ENCODE results near the gene WDR6.

The WDR6 gene

DNA sequence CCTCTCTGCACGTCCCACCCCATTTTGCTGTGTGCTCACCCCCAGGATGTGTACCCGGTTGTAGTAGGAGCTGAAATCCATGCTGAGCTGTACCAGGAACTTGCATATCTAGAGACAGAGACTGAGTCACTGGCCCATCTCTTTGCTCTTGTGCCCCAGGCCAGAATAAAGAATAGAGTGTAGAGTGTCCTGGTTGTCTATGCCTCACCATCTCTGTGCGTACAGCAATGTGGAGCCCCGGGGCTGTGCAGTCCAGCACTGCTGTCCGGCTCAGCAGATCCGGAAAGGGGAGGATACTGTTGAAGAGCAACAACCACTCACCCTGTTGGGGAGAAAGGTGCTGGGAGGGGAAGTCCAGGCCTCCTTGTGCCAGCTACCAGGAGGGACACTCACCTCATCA, 8.6 kb downstream of the WDR6 start:
- DNase-seq (ENCODE audit: low read depth in 3 of 3): no peak

DNA sequence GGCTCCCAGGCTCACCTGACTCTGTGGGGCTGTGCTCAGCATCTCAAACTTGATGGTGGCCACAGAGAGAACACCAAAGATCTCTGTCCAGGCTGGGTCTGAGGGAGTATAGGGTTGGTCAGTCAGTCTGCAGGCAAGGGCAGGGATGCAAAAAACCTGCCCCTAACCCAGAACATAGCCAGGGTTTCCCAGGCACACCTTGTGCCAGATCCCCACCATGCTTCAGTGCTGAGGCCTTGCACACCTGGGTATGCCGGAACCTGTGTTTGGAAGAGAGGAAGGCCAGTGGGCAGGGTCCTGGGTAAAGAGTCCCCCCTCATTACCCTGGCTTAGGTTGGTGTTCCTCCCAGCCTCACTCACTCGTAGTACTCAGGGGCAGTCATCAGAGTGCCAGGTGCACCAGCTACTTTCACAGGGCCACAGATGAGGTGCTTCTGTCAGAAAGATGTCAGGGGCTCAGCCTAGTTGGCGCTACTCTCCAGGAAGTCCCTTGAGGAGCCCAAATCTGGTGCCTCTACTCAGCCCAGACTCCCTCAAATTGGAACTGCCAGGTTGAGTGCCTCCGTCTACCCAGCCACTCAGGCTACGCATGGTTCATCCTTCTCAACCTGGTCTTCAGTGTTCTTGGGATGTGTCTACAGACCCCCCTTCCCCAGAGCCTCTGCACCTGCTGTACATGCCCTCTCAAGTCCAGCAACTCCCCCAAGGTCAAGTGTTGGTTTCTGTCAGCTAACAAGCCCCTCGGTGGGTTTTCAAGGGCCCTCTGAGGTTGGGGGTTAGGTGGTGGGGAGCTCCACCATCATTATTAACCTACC, 9.4 kb downstream of the WDR6 start:
- DNase-seq (ENCODE audit: low read depth in 3 of 3): no peak

DNA sequence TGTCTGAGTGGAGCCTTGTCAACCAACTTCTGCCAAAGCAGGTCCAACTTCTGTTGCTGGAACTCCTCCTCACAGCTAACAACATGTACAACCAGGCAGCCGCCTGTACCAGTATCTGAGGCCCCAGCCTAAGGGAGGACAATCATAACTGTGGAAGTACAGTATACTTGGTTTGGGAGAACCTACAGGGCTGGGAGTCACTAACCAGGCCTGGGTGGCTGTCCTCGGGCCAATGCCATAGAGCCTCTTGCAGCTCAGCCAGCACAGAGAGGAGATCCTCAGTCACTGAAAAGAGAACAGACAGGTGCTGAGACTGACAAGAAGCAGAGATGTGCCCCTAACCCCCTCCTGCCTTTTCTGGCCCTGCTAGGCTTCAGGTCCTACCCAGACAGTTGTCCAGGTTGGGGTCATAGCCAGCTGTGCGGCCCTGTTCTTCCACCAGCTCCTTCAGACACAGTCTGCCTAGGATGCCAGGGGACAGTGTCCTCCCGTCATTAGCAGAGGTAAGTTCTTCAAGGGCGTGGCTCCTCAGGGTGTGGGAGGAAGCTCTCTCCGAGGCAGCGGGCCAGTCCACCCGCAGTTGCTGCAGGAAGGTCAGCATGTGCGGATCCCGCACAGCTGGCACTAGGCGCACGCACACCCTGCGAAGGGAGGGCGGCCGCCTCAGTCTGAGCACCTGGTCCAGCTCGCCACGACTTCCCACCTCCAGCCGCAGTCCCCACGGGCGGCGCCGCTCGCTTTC, 10.2 kb downstream of the WDR6 start:
- no peak for DNase-seq (ENCODE audit: low read depth in 3 of 3)

DNA sequence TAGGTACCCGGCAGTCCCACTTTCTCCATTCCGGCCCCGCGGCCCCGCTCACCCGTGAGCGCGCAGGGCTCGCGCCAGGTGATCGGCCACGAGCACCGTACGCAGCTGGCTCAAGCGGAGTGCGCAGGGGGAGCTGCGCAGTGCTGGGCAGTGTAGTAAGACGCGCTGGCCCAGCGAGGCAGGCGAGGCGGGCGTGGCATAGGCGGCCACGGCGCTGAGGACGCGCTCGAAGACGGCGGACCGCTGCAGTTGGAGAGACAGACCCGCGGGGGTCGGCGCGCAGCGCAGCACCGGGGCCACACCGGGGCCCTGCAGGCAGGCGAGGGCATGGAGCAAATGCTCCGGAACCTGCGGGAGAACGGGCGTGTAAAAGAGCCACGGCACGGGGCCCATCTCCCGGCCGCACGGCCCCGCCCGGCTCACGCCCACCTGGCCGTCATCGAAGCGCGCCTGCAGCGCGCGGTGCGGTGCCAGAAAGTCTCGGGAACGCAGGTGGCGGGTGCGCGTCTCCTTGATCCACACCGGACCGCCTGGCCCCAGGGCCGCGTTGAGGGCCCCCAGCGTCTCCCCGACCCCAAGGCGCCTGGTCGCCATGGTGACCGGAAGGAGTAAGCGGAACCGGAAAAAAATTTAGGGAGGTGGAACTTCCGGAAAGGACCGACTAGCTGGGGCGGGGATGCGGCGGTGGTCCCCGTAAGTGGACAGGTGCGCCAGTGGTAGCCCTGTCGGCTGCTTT, 10.9 kb downstream of the WDR6 start, which contains the start of gene DALRD3:
Gene DALRD3, minus strand, starts transcription at position 610 of the 736 bp plus-strand sequence. Its CDS starts 16 bp downstream, at position 594.
- DNase-seq (ENCODE audit: low read depth in 3 of 3): peak in 1 of 3 experiments; percentile 63

DNA sequence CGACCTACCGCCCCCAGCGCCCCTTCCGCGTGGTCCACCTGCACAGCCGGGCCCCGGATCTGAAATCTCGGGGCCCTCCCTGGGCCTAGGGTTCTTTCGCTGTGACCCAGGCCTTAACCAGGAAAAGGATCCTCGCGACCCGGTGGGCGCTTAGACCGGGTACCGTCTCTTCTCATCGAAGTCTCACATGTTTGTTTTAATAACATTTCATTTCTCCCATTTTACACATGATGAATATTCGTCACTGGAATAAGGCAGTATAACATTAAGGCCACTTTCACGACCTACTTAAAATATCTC, 11.5 kb downstream of the WDR6 start:
- no peak for DNase-seq (ENCODE audit: low read depth in 3 of 3)

DNA sequence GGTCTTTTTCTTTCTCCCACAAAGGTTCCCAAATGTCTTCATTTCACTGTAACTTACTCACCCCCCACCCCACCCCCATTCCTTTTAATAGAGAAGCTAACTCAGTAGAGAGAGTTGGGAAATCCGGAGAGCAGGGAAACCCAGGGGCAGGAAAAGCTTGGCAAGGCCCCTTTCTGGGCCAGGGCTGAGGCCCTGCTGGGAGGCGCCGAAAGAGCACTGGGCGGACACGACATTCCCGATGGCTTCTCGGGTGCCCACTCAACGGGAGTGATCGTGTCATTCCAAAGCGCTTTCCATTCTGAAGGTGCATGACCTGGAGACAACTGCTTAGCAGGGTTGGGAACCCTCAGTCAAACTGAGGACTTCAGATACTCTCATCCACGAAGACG, 12.7 kb downstream of the WDR6 start:
- no peak for DNase-seq (ENCODE audit: low read depth in 3 of 3)

DNA sequence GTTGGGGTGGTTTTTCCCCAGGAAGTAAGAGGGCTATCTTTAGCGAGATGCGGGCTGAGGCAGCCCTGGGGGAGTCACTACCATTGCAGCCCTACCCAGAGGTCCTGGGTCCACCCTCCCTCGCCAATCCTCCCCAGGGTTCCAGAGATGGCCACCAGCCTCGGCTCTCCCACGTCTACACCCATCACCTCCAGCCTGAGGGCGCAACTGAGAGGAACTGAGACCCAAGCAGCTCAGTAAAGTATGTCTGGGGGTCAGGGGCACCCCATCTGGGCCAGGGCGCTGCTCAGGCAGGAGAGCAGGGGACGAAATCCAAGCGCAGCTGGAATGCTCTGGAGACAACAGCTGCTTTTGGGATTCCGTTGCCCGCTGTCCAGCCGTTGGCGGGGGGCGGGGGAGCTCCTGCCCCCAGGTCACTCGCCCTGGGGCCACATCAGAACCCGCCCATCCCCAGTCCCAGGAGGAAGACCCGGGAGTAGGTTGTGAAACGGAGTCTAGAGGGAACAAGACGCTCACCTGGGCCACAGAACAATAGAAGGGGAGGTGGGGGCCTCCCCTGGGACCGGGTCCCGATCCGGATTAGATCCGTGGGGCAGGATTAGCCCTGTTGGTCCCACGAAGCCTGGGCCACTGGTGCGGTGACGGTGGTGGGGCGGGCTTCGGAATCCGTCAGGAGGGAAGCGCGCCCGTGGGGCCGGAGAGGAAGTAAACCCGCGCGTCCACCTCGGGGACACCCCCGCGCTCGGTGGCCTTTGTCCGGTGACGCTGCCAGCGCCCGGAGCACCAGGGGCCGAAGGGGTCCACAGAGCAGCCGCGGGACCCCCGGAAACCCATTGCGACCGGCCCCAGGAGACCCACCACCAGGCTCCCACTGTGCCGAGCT, 13.4 kb downstream of the WDR6 start:
- peak in 1 of 3 experiments; percentile 39 for DNase-seq (ENCODE audit: low read depth in 3 of 3)

DNA sequence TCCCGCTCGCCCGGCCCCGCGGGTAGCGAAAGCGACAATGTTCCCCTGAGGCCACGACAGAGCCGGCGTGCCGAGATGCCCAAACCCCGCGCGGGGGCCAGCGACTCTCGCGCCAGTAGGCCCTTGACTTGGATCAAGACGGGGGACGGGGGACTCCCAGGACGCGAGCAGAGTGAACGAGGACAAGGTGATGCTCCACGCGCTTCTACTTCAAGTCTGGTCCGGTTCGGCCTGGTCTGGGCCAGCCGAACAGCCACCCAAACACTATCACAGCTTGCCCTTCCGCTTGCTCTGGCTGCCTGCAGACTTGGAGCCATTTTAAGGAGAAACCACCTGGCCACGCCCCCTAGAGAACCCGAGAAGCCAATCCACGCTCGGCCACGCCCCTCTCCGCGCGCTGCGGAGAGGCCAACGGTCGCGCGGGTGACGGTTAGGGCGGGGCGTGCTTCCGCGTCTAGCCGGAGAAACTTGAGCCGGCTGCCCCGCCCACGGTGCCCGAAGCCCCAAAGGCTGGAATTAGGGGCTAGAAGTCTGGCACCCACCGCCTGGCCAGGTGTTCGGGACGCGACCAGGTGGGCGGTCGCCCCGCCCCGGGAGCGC, 14.1 kb downstream of the WDR6 start:
- DNase-seq (ENCODE audit: low read depth in 3 of 3): peak; percentile 98 to 99 (median 98)

DNA sequence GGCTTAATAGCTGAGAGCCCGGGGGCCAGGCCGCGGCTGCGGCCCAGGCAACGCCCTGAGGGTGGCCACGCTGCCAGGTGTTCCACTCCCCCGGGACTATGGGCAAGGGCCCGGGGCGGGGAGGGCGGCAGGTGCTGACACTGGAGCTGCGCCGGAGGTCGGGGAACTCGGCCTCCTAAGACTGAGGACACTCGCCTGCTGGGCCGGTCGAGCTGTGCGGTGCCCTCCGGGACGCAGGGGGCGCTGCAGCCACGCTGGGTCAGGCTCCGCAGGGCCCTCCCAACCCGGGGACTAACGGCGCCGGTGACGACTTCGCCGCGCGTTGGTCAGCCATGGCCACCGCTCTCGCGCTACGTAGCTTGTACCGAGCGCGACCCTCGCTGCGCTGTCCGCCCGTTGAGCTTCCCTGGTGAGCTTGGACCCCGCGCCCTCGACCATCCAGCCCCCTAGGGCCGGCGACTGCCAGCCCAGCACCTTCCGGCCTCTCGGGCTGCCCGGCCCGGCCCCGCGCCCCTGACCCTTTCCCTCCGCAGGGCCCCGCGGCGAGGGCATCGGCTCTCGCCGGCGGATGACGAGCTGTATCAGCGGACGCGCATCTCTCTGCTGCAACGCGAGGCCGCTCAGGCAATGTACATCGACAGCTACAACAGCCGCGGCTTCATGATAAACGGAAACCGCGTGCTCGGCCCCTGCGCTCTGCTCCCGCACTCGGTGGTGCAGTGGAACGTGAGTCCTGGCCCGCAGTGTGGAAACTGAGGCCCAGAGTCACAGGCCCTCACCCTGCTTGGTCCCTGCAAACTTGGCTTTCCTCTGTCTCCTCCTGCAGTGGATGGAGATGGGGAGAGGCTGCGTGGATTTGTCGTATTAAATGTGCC, 14.9 kb downstream of the WDR6 start, which contains the start of gene NDUFAF3:
Gene NDUFAF3, plus strand, starts transcription at position 309 of the 875 bp plus-strand sequence. Its CDS starts 24 bp downstream, at position 333.
- peak; percentile 83 to 92 (median 86) for DNase-seq (ENCODE audit: low read depth in 3 of 3)

DNA sequence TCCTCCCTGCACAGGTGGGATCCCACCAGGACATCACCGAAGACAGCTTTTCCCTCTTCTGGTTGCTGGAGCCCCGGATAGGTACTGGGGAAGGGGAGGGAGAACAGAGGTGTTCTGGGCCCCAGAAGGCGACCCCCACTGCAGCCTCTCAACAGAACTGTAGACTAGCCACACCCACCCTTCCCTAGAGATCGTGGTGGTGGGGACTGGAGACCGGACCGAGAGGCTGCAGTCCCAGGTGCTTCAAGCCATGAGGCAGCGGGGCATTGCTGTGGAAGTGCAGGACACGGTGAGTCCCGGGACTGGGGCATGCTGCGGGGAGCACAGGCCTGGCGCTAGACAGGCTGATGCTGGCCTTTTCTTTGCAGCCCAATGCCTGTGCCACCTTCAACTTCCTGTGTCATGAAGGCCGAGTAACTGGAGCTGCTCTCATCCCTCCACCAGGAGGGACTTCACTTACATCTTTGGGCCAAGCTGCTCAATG, 15.5 kb downstream of the WDR6 start:
- no peak for DNase-seq (ENCODE audit: low read depth in 3 of 3)

DNA sequence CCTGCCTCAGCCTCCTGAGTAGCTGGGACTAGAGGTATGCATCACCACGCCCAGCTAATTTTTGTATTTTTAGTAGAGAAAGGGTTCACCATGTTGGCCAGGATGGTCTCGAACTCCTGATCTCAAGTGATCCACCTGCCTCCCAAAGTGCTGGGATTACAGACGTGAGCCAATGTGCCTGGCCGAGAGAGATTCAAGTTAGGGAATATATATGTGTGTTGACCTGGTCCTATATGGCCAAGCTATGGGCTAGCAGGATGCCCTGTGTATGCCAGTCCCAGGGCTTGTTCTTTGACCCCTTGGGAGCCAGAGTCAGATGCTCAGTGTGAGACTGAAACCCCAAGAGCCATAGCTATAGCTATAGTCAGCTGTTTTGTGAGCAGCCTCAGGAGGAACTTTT, 16.6 kb downstream of the WDR6 start:
- DNase-seq (ENCODE audit: low read depth in 3 of 3): no peak

DNA sequence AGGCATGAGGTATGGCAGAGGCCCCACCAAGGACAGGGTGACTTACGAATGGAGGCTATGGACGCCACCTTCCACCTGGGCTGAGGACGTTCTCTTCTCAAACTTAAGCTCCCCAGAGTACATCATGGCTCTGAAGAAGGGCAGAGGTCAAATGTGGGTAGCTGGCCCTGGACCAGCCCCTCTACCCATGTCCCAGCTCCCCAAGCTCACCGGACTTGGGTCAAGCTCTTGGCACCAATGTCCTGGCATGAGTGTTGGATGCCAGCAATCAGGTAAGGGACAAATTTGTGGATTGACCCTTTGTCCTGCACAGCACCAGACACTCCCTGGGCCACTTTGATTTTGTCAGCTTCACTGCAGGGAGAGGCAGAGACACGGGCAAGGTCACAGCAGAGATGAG, 17.3 kb downstream of the WDR6 start:
- DNase-seq (ENCODE audit: low read depth in 3 of 3): no peak

DNA sequence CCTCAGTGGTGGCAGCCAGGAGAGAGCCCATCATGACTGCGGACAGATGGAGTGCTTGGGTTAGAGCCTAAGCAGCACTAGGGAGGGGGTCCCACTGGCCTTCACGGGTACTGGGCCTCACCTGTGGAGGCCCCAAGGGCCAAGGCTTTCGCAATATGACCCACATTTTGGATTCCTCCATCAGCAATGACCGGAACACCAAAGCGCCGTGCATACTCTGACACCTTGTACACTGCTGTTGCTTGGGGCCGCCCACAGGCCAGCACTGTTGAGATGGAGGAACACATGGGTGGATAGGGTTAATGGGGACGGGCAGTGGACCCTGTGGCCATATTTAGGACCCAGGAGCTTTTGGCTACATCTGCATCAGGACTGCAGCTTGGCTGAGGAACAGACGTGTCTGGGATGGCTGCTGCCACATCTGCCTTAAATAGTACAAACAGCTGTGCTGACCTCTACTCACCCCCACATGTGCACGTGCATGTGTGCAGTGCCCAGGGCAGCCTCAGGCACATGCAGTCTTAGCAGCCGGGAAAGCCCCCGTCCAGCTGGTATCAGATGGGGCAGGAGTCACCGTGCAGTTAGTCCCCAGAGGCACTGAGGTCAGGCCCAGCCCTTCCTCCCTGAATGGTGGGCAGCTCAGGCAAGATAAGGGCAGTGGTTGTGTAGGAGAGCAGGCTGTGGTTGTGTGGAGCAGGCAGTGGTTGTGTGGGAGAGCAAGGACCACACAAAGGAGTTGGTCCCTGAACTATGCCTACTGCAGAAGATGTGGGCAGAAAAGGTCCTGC, 18.0 kb downstream of the WDR6 start:
- no peak for DNase-seq (ENCODE audit: low read depth in 3 of 3)

DNA sequence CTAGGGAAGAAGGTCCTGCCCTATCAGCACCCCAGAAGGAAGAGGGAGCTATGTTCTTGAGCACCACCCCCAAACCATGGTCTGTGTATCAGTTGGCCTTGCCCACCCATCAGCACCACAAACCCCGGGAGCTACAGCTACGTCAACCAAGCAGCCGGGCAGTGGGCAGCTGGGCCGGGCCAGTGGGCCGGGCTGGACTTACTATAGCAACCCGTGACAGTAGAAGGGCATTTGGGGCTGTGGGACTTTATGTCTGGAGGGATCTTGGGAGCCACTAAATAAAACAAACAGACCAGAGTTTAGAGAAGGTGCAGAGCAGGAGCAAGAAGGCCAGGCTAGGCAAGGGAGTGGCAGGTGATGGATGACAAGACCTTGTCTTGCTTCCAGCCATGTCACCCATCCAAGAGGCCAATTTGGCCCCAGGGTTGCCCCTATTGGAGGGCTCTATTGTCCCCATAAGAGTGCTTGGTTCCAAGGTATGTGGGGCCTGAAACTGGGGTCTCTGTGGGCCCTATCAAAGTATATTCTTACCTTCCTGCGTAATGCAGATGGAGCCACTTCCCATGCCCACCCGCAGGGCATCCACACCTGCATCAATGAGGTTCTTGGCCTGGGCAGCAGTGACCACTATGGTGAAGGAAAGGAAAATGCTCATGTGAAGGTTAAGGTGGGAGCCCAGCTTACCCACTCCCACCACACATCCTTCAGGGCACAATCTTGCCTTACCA, 18.8 kb downstream of the WDR6 start:
- no peak for DNase-seq (ENCODE audit: low read depth in 3 of 3)

DNA sequence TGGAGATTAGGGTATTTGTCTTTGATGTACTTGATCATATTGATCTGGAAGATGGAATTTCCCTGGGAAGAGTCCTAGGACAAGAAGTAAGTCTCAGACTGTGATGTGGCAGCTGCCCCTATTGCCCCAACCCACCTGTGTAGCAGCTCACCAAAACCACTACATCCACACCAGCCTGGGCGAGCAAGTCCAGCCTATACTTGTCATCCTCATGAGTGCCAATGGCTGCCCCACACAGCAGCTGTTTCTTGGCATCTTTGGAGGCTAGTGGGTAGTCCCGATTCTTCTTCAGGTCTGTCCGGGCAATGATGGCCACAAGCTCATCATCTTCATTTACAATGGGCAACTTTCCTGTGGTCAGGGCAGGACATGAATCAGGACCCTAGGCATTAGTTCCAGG, 19.3 kb downstream of the WDR6 start:
- no peak for DNase-seq (ENCODE audit: low read depth in 3 of 3)

DNA sequence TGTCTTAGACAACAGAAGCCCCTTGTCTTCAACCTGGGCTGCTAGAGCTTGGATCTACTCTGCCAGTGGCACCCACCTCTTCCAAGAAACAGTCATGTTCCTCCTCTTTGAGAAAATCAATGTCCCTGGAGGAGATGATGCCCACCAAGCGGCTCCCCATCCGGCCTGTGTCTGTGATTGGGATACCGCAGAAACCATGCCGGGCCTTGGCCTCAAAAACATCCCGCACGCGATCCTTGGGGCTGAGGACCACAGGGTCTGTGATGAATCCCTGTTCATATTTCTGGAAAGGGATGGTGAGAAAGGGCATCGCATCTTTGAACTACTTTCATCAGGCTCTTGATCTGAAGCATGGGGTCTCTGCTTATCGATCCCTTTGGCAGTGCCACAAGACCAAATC, 20.4 kb downstream of the WDR6 start:
- DNase-seq (ENCODE audit: low read depth in 3 of 3): no peak

DNA sequence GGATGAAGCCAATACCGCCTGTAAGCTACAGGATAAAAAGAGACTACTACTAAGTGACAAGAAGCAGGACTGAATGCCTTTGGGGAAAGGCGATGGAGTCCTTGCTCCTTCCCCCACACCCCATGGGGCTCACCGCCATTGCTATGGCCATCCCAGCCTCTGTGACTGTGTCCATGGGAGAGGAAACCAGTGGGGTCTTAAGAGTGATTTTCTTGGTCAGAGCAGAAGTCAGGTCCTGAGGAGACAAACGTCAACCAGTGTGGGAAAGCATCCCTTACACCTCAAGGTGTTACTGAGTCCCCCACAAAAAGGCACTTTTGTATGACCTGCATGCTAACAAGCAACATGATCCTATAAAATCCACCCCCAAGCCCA, 21.1 kb downstream of the WDR6 start:
- DNase-seq (ENCODE audit: low read depth in 3 of 3): no peak
